SK-N-SH (cell line): ENCODE results near the gene TTC39A.

Source experiments
- CTCF ChIP-seq: fragments of 200-600 bp; sonication (generic); IDR thresholded peaks from 2 replicates; pipeline ENCODE4 v1.6.1; 2017; ENCODE audit warnings: antibody characterized with exemption, mild to moderate bottlenecking, moderate library complexity
- GABPA ChIP-seq: IDR thresholded peaks from 2 replicates; pipeline ENCODE4 v1.4.0; 2012; ENCODE audit warnings: low read depth, mild to moderate bottlenecking
- MAX ChIP-seq: IDR thresholded peaks from 2 replicates; pipeline ENCODE4 v1.4.0; 2012; ENCODE audit warnings: low read depth
- MEF2A ChIP-seq: IDR thresholded peaks from 2 replicates; pipeline ENCODE4 v1.4.0; 2012; ENCODE audit warnings: low read depth, borderline replicate concordance
- POLR2AphosphoS5 ChIP-seq: IDR thresholded peaks from 2 replicates; pipeline ENCODE4 v1.6.1; 2012; ENCODE audit warnings: low read depth, low read length
- REST ChIP-seq: IDR thresholded peaks from 2 replicates; pipeline ENCODE4 v1.6.1; 2012; ENCODE audit warnings: mild to moderate bottlenecking, low read depth, low read length, moderate library complexity
- TAF1 ChIP-seq: IDR thresholded peaks from 2 replicates; pipeline ENCODE4 v1.6.1; 2012; ENCODE audit warnings: low read depth, mild to moderate bottlenecking, low read length, moderate library complexity, borderline replicate concordance

- TF ChIP-seq GABPA (no peak), TAF1 (no peak), MEF2A (no peak), REST (no peak), MAX (no peak), CTCF (no peak), POLR2AphosphoS5 (no peak)
These were observed 25.0 kb upstream of the TTC39A start for GRCh38 chr1:51355382-51355781.
